Stimulated activated CD8-positive, alpha-beta memory T cell treated with anti-CD3 and anti-CD28 coated beads, Interleukin-12 subunit alpha, Interleukin-12 subunit beta, amount 100 ng/mL, for 24 hours (primary cell): Measurements from ENCODE around the gene HAPLN1.
"Not testable (repeated sequence)": the region's sequence is repeated elsewhere in the genome, so short reads cannot be mapped to it uniquely, and the experiment has no call there.

Source experiments
- DNase-seq: peaks from one replicate; pipeline ENCODE4 v3.0.0-alpha.2; 2020; ENCODE audit errors: extremely low read depth

HAPLN1 gene

GRCh38 chr5:83720836-83721537, at the start of gene HAPLN1:
Gene HAPLN1, minus strand, starts transcription at chr5:83720855. Its CDS starts 47,332 bp downstream, at chr5:83673523.
- DNase-seq: no peak

GRCh38 chr5:83767409-83767992, 46.8 kb upstream of the HAPLN1 start:
- no peak for DNase-seq

- no peak for DNase-seq
Measured at GRCh38 chr5:83764101-83764500, 43.4 kb upstream of the HAPLN1 start.

- DNase-seq: no peak
Measured at GRCh38 chr5:83760579-83760978, 39.9 kb upstream of the HAPLN1 start.

- DNase-seq: no peak
Measured at GRCh38 chr5:83752700-83753099, 32.0 kb upstream of the HAPLN1 start.

GRCh38 chr5:83751201-83751600, 30.5 kb upstream of the HAPLN1 start:
- no peak for DNase-seq

GRCh38 chr5:83750749-83751148, 30.1 kb upstream of the HAPLN1 start:
- no peak for DNase-seq

GRCh38 chr5:83745816-83746215, 25.2 kb upstream of the HAPLN1 start:
- no peak for DNase-seq

GRCh38 chr5:83744821-83745220, 24.2 kb upstream of the HAPLN1 start:
- DNase-seq: no peak

GRCh38 chr5:83742089-83742488, 21.4 kb upstream of the HAPLN1 start:
- DNase-seq: no peak

GRCh38 chr5:83741571-83741970, 20.9 kb upstream of the HAPLN1 start:
- no peak for DNase-seq

GRCh38 chr5:83740741-83741140, 20.1 kb upstream of the HAPLN1 start:
- no peak for DNase-seq

GRCh38 chr5:83736169-83736568, 15.5 kb upstream of the HAPLN1 start:
- not testable (repeated sequence) for DNase-seq

GRCh38 chr5:83735058-83735457, 14.4 kb upstream of the HAPLN1 start:
- DNase-seq: not testable (repeated sequence)

GRCh38 chr5:83731638-83732037, 11.0 kb upstream of the HAPLN1 start:
- no peak for DNase-seq

GRCh38 chr5:83729362-83729761, 8.7 kb upstream of the HAPLN1 start:
- no peak for DNase-seq

GRCh38 chr5:83726912-83727311, 6.3 kb upstream of the HAPLN1 start:
- no peak for DNase-seq

GRCh38 chr5:83724935-83725334, 4.3 kb upstream of the HAPLN1 start:
- DNase-seq: no peak

- no peak for DNase-seq
Measured at GRCh38 chr5:83724001-83724400, 3.3 kb upstream of the HAPLN1 start.

GRCh38 chr5:83723031-83723430, 2.4 kb upstream of the HAPLN1 start:
- DNase-seq: no peak

GRCh38 chr5:83721953-83722901, 1.6 kb upstream of the HAPLN1 start:
- no peak for DNase-seq

GRCh38 chr5:83718936-83719495, 1.6 kb downstream of the HAPLN1 start:
- DNase-seq: no peak
